ENCODE measurements around the gene PNPLA8.

DNA sequence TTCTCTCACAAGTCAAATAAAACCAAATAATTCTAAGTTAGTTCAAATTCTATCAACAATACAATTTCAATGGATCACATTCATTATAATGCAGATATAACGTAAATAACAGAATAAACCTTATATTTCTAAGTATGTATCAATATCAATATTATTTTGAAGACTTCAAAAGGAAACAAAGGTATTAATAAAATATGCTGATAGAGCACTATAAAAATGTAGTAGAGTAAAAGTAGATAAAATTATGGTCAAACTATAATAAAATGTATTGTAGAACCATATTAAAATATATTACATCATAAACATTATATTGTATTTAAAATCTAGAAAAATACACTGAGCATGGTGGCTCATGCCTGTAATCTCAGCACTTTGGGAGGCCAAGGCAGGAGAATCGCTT, 46.2 kb downstream of the PNPLA8 start:
- TF ChIP-seq EZH2phosphoT487 (conservative IDR thresholded peaks at IDR 0.05; ENCODE audit: low read length) = no peak
- TF ChIP-seq, protein P1, sequence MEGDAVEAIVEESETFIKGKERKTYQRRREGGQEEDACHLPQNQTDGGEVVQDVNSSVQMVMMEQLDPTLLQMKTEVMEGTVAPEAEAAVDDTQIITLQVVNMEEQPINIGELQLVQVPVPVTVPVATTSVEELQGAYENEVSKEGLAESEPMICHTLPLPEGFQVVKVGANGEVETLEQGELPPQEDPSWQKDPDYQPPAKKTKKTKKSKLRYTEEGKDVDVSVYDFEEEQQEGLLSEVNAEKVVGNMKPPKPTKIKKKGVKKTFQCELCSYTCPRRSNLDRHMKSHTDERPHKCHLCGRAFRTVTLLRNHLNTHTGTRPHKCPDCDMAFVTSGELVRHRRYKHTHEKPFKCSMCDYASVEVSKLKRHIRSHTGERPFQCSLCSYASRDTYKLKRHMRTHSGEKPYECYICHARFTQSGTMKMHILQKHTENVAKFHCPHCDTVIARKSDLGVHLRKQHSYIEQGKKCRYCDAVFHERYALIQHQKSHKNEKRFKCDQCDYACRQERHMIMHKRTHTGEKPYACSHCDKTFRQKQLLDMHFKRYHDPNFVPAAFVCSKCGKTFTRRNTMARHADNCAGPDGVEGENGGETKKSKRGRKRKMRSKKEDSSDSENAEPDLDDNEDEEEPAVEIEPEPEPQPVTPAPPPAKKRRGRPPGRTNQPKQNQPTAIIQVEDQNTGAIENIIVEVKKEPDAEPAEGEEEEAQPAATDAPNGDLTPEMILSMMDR (IDR thresholded peaks at IDR 0.05; ENCODE audit: insufficient read depth, low read length, poor library complexity, severe bottlenecking) = no peak

Data from SU-DHL-6 (cell line).